Renal cortical epithelial cell (primary cell): Measurements from ENCODE around the gene VWCE. TPM values are rescaled to one million over a fixed set of nuclear protein-coding genes. Genes with fewer than 3 reads are reported as not detected.
"Not testable (repeated sequence)": the region's sequence is repeated elsewhere in the genome, so short reads cannot be mapped to it uniquely, and the experiment has no call there.

Experiments
- DNase-seq: peaks from one replicate; pipeline ENCODE4 v3.0.0-alpha.2; 2011; ENCODE audit warnings: low read depth
- total RNA-seq: library from RNA; depleted of rRNA; stranded (reverse); fragments of >200 nt; gene quantifications from 2 replicates; pipeline ENCODE4 v1.2.3, GENCODE V29; 2014

The VWCE gene
- total RNA-seq, 1 donor from 2014 or later: 4.5 TPM

- DNase-seq: not testable (repeated sequence)
Observed at GRCh38 chr11:61211327-61211952, 83.7 kb downstream of the VWCE start.

DNA sequence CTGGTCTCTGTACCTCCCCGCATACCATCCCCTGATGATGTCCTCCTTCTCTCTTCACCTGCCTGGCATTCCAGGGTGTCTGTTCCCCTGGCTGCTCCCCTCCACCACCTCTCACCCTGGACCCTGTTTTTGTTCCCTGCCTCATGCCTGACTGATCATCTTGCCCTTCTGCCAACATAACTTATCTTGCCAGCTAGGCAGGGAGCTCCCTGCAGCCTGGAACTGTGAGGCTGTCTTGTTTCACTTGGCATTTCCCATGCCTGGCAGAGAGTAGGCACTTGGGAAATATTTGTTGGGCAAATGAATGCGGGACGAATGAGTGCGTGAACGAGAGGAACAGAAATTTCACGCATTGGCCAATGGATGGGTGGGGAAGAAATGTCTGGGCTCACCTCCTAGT is 84.5 kb downstream of the VWCE start:
- DNase-seq: not testable (repeated sequence)

Other genes starting within 250 kb of the VWCE start
- gene CD5, start 192.8 kb downstream of the VWCE start, total RNA-seq: not detected in 2 replicates
- gene VPS37C, start 133.9 kb downstream of the VWCE start, total RNA-seq: 10.7 and 11.3 TPM in 2 replicates
- not detected in 2 replicates for gene PGA3, start 91.8 kb downstream of the VWCE start, total RNA-seq
- gene PGA4, start 73.0 kb downstream of the VWCE start, total RNA-seq: not detected in 2 replicates
- not detected in 2 replicates for gene PGA5, start 54.1 kb downstream of the VWCE start, total RNA-seq
- gene DDB1, start 37.8 kb upstream of the VWCE start, total RNA-seq: 281 and 392 TPM in 2 replicates
- gene TKFC, start 37.9 kb upstream of the VWCE start, total RNA-seq: 15.3 and 37.0 TPM in 2 replicates
- gene CYB561A3, start 66.6 kb upstream of the VWCE start, total RNA-seq: 20.1 and 47.0 TPM in 2 replicates
- gene TMEM138, start 67.1 kb upstream of the VWCE start, total RNA-seq: 12.3 and 22.9 TPM in 2 replicates
- gene TMEM216, start 97.3 kb upstream of the VWCE start, total RNA-seq: 10.9 and 12.0 TPM in 2 replicates
- gene CPSF7, start 134.7 kb upstream of the VWCE start, total RNA-seq: 10.9 and 27.7 TPM in 2 replicates
- gene SDHAF2, start 134.8 kb upstream of the VWCE start, total RNA-seq: 35.0 and 58.5 TPM in 2 replicates
- 0.15 TPM in 1 of 2 replicates, not detected in the other for gene LRRC10B, start 213.4 kb upstream of the VWCE start, total RNA-seq